Upper lobe of right lung (tissue), 1 donor: ENCODE results near the gene TRABD2B. TPM values are rescaled to one million over a fixed set of nuclear protein-coding genes. Genes with fewer than 3 reads are reported as not detected.

ENCODE experiments used
- ATAC-seq: fragments of 200-7000 bp; cut with Tn5 transposase; one replicate; pipeline ENCODE4 v1.9.1; 2020; ENCODE audit warnings: mild to moderate bottlenecking, moderate library complexity
- DNase-seq: peaks from one replicate; pipeline ENCODE4 v3.0.0-alpha.2; 2020
- H3K27ac ChIP-seq: fragments of 200-600 bp; one replicate; pipeline ENCODE4 v1.8.0; 2022
- H3K27me3 ChIP-seq: fragments of 200-600 bp; one replicate; pipeline ENCODE4 v1.8.0; 2022; ENCODE audit warnings: mild to moderate bottlenecking
- H3K36me3 ChIP-seq: fragments of 200-600 bp; one replicate; pipeline ENCODE4 v1.8.0; 2022
- H3K4me1 ChIP-seq: fragments of 200-600 bp; one replicate; pipeline ENCODE4 v1.8.0; 2022
- H3K4me3 ChIP-seq: fragments of 200-600 bp; one replicate; pipeline ENCODE4 v1.8.0; 2022; ENCODE audit warnings: mild to moderate bottlenecking
- H3K9me3 ChIP-seq: fragments of 200-600 bp; one replicate; pipeline ENCODE4 v1.8.0; 2022
- CTCF ChIP-seq: fragments of 200-600 bp; IDR thresholded peaks from one replicate; pipeline ENCODE4 v1.8.0; 2022; ENCODE audit warnings: antibody characterized with exemption
- intact Hi-C: fragments of 100-400 bp; cut with DNase I; formaldehyde crosslinking; loops from one replicate; pipeline ENCODE4 v1.11.0; 2022
- total RNA-seq: library from RNA; stranded (reverse); fragmentation: NEBNext Ultra II Directional; extraction: Animal tissue kit (Norgen Biotek cat#: 25700); gene quantifications from one replicate; pipeline ENCODE4 v1.2.1, GENCODE V29; 2021
- donor health status: DM: no; HTN: yes; CAD: no; lungs with severe emphysema.

Gene TRABD2B
- total RNA-seq, 1 donor from 2014 or later: 1.2 TPM

DNA sequence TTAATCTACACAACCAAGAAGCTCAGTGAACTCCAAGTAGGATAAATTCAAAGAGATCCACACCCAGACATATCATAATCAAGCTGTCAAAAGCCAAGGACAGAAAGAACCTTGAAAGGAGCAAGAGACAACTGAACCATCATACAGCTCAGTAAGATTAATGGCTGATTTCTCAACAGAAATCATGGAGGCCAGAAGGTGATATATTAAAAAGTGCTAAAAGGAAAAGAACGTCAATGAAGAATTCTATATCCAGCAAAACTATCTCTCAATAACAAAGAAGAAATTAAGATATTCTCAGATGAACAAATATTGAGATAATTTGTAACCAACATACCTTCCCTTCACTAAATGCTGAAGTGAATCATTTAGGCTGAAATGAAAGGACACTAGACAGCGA lies 161.8 kb downstream of the TRABD2B start:
- DNase-seq (no peak), ATAC-seq (no peak)
- Histone ChIP-seq H3K4me3 (no peak overlapping the region), H3K9me3 (peaks cover 8% of the 10 kb centered on the region), H3K27ac (no peak overlapping the region), H3K4me1 (no peaks in the 10 kb centered on the region), H3K27me3 (no peaks in the 10 kb centered on the region), H3K36me3 (no peaks in the 10 kb centered on the region)
- no peak for TF ChIP-seq CTCF
- intact Hi-C loops: no loop called here

DNA sequence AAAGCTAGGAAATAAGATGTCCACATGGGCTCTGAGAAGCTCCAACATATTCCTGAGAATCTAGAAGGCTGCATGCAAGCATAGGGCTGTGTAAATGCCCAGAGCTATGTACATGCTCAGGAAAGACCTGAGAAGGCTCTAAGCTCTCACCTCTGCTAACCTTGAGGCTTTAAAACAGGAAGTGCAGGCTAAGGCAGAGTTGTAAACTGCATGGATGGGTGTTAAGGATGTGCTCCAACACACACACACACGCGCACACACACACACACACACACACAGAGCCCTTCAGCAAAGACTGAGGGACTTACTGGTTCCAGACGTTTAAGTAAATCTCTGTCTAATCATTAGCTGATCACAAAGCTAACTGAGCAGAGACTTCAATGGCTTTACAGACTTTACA lies 162.9 kb downstream of the TRABD2B start:
- DNase-seq (no peak), ATAC-seq (no peak)
- no peak for TF ChIP-seq CTCF
- Histone ChIP-seq H3K4me1 (no peaks in the 10 kb centered on the region), H3K36me3 (no peaks in the 10 kb centered on the region), H3K4me3 (no peak overlapping the region), H3K27me3 (no peaks in the 10 kb centered on the region), H3K9me3 (peaks cover 8% of the 10 kb centered on the region), H3K27ac (no peak overlapping the region)
- intact Hi-C loops: no loop called here

- peak; percentile 17 for DNase-seq
- no peak for TF ChIP-seq CTCF
- no peaks in the 10 kb centered on the region for H3K36me3 ChIP-seq
- H3K4me3 ChIP-seq: no peak overlapping the region
- no peaks in the 10 kb centered on the region for H3K27me3 ChIP-seq
- intact Hi-C loops: no loop called here
- H3K9me3 ChIP-seq: peaks cover 8% of the 10 kb centered on the region
- no peaks in the 10 kb centered on the region for H3K4me1 ChIP-seq
- no peak overlapping the region for H3K27ac ChIP-seq
- ATAC-seq: no peak
These were observed 166.4 kb downstream of the TRABD2B start for GRCh38 chr1:47830641-47831333.

DNA sequence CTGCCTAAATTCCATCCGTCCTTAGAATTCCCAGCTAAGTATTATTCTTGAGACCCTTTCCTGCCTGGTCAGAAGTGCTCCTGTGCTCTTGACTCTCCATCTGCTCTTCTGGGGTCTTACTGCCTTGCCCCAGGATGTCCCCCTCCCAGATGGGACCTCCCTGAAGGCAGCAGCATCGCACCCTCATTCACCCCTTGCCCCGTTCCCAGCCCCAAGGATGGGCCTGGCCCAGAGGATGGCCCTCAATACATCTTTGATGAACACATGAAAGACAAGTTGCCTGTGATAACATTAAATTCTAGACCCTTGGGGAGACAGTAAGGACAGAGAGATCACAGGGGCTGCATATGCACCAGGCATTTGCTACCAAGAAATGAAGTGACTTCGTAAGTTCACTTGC lies 167.2 kb downstream of the TRABD2B start:
- ATAC-seq: no peak
- Histone ChIP-seq H3K9me3 (peaks cover 3% of the 10 kb centered on the region), H3K36me3 (no peaks in the 10 kb centered on the region), H3K27ac (no peak overlapping the region), H3K4me3 (no peak overlapping the region), H3K27me3 (no peaks in the 10 kb centered on the region), H3K4me1 (no peaks in the 10 kb centered on the region)
- intact Hi-C loops: no loop called here
- peak; percentile 43 for DNase-seq
- no peak for TF ChIP-seq CTCF

DNA sequence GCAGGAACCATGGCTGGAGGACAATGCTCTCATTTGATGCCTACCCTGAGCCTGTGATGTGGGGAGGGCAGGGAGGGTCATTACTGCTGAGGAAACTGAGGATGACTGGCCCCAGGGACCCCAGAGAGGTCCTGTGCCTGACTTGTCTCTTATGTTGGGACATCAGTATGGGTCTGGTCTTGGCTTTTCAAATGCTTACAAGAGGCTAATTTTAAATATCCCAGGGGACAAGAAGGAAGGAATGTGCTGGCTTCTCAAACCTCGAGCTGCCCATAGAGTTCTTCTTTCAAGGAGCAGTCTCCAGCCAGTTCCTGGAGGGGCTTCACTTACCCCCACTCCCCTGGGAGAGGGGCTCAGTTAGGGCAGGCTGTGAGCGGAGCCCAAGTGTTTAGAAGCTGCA lies 168.2 kb downstream of the TRABD2B start:
- Histone ChIP-seq H3K27me3 (no peaks in the 10 kb centered on the region), H3K27ac (no peak overlapping the region), H3K36me3 (no peaks in the 10 kb centered on the region), H3K9me3 (no peaks in the 10 kb centered on the region), H3K4me3 (no peak overlapping the region), H3K4me1 (no peaks in the 10 kb centered on the region)
- DNase-seq (no peak), ATAC-seq (no peak)
- intact Hi-C loops: no loop called here
- TF ChIP-seq CTCF: no peak

DNA sequence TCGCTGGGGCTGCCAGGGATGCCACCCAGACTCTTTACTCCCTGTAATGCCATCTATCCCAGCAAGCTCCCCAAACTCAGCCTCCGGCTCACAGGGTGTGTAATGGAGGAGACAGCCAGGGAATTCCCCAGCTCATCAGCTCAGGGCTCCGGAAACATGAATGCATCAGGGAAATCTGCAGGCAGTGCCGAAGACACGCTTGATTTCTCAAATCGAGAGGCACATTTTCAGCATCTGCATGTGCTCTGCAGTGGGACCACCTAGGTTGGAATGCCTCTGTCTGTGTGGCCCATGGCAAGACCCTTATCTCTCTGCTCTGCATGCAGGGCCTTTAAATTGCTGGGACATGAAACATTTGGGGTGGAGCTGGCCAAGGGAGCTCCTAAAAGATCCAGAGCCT lies 170.1 kb downstream of the TRABD2B start:
- Histone ChIP-seq H3K27ac (no peak overlapping the region), H3K36me3 (no peaks in the 10 kb centered on the region), H3K27me3 (no peaks in the 10 kb centered on the region), H3K9me3 (no peaks in the 10 kb centered on the region), H3K4me3 (no peak overlapping the region), H3K4me1 (no peaks in the 10 kb centered on the region)
- no peak for TF ChIP-seq CTCF
- no peak for DNase-seq
- ATAC-seq: no peak
- intact Hi-C loops: no loop called here
